ENCODE data around the gene MICALL2.
"Not testable (repeated sequence)": the region's sequence is repeated elsewhere in the genome, so short reads cannot be mapped to it uniquely, and the experiment has no call there.

Gene MICALL2

DNA sequence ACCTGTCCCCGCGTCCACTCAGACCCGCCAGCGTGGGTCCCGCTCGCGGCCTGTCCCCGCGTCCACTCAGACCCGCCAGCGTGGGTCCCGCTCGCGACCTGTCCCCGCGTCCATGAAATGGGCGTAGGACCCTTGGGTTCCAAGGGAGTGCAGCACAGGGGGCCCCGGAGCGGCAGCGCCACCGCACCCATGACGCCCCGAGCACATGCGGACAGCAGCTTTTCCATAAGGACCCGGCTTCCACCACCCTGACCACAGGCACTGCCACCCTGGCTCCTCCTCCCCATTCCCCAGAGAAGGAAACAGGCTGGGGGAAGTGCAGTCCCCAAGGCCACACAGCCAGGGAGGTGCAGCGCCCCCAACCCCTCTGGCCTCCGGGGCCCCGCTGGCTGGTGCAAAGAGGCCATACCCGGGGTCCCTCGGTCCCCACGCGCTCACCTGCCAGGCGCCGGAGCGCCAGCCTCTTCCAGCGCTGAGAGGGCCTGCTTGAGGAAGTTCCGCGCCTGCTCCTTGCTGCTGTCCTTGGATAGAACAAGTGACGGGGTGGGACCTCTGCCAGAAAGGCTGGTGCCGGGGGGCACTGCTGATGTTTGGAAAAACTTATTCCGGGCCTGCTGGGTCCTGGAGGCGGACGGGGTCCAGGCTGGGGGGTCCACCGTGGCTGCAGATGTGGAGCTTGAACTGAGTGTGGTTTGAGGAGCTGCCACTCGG, 14.9 kb downstream of the MICALL2 start:
- TF ChIP-seq, protein P1, sequence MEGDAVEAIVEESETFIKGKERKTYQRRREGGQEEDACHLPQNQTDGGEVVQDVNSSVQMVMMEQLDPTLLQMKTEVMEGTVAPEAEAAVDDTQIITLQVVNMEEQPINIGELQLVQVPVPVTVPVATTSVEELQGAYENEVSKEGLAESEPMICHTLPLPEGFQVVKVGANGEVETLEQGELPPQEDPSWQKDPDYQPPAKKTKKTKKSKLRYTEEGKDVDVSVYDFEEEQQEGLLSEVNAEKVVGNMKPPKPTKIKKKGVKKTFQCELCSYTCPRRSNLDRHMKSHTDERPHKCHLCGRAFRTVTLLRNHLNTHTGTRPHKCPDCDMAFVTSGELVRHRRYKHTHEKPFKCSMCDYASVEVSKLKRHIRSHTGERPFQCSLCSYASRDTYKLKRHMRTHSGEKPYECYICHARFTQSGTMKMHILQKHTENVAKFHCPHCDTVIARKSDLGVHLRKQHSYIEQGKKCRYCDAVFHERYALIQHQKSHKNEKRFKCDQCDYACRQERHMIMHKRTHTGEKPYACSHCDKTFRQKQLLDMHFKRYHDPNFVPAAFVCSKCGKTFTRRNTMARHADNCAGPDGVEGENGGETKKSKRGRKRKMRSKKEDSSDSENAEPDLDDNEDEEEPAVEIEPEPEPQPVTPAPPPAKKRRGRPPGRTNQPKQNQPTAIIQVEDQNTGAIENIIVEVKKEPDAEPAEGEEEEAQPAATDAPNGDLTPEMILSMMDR (IDR thresholded peaks at IDR 0.05) = no peak

DNA sequence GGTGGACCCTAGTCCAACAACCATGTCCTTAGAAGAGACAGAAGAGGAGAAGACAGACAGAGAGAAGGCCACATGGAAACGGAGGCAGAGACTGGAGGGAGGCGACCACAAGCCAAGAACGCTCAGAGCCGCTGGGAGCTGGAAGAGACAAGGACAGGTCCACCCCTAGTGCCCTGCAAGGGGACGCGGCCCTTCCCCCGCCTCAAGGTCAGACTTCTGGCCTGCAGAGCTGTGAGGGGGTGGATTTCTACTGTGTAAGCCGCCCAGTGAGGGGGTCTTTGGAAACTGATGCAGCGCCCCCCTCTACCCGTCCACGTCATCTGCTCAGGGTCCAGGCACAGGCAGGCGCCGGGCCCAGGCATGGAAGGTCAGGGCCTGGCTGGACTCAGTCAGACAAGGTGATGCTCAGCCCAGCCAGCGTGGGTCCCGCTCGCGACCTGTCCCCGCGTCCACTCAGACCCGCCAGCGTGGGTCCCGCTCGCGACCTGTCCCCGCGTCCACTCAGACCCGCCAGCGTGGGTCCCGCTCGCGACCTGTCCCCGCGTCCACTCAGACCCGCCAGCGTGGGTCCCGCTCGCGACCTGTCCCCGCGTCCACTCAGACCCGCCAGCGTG, 15.6 kb downstream of the MICALL2 start:
- H3K4me1 ChIP-seq (ENCODE audit: control insufficient read depth in 1 of 2, insufficient read depth in 1 of 2, low read depth in 1 of 2, low read length in 1 of 2); H3K27ac ChIP-seq; H3K27me3 ChIP-seq; H3K9me3 ChIP-seq; H3K4me3 ChIP-seq (ENCODE audit: low read depth in 1 of 2, low read length in 1 of 2): not testable (repeated sequence)
- peaks cover 32% of the 10 kb centered on the region for H3K36me3 ChIP-seq

More for the DNA sequence above, 14.9 kb downstream of the MICALL2 start:
- Histone ChIP-seq H3K4me1 (ENCODE audit: control insufficient read depth in 1 of 2, insufficient read depth in 1 of 2, low read depth in 1 of 2, low read length in 1 of 2) (no peaks in the 10 kb centered on the region), H3K27ac (no peak overlapping the region), H3K27me3 (no peaks in the 10 kb centered on the region), H3K36me3 (peaks cover 31% of the 10 kb centered on the region), H3K9me3 (no peaks in the 10 kb centered on the region), H3K4me3 (ENCODE audit: low read depth in 1 of 2, low read length in 1 of 2) (no peak overlapping the region)

DNA sequence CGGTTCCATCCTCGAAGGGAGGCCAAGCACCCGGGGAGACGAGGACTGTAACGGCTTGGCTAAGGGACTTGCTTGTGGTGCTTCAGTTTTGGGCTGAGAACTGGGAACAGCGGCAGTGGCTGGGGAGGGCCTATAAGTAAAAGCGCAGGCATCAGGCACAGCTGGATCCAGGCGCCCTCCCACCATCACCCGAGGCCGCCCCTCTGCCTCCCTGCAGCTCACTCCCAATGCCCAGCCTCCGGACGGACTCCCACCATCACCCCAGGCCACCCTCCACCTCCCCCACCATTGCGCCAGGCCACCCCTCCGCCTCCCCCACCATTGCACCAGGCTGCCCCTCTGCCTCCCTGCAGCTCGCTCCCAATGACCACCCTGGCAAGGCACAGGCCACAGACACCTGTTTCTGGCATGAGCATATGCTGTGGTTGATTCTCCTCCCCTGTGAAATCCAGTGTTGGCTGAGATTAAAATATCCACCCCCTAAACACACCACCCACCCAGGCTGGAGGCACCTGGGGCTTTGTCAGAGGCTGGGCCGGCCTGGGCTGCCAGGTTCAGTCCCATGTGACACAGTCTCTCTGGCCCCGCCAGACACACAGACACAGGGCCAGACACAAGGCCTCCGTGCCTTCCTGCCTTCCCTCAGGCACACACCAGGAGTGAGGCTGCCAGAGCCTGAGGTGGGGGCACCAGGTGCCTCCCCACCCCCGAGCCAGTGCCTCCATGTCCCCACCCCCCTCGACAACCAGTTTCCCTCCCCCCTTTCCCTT, 16.7 kb downstream of the MICALL2 start:
- H3K36me3 ChIP-seq = peaks cover 40% of the 10 kb centered on the region
- H3K4me3 ChIP-seq (ENCODE audit: low read depth in 1 of 2, low read length in 1 of 2) = no peak overlapping the region
- no peaks in the 10 kb centered on the region for H3K9me3 ChIP-seq
- no peak overlapping the region for H3K27ac ChIP-seq
- H3K4me1 ChIP-seq (ENCODE audit: control insufficient read depth in 1 of 2, insufficient read depth in 1 of 2, low read depth in 1 of 2, low read length in 1 of 2) = no peaks in the 10 kb centered on the region
- no peaks in the 10 kb centered on the region for H3K27me3 ChIP-seq
- TF ChIP-seq, protein P1 (IDR thresholded peaks at IDR 0.05) = no peak

DNA sequence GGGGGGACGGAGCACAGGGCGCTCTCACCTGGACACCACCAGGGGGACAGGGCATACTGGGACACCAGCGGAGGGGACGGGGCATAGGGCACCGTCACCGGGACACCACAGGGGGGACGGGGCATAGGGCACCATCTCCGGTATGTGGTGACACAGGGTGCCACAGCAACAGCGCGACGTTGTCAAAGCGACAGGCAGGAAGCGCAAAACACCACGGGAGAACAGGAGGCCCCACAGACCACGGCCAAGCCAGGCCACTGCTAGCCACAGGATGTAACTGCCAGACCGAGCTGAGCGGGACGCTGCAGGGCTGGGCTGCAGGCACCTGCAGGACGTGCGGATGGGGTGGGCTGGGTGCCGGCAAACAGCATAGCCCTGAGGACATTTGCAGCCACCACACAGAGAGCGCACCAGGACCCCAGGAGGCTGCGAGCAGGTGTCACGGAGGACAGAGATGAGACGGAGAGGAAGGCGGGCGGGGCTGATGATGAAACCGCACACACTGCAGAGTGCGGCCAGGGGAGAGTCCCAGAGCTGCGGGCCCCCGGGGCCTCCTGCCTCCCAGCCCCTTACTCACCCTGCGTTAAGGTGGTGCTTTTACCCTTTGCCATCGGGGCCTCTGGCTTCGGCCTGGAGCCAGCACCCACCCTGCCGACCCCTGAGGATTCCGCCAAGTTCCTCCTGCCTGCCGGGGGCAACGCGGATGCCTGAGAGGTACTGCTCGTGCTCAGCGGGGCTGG, 17.5 kb downstream of the MICALL2 start:
- Histone ChIP-seq H3K4me1 (ENCODE audit: control insufficient read depth in 1 of 2, insufficient read depth in 1 of 2, low read depth in 1 of 2, low read length in 1 of 2) (no peaks in the 10 kb centered on the region), H3K27ac (no peak overlapping the region), H3K36me3 (peaks cover 48% of the 10 kb centered on the region), H3K9me3 (no peaks in the 10 kb centered on the region), H3K4me3 (ENCODE audit: low read depth in 1 of 2, low read length in 1 of 2) (no peak overlapping the region), H3K27me3 (no peaks in the 10 kb centered on the region)
- TF ChIP-seq, protein P1 (IDR thresholded peaks at IDR 0.05) = no peak

DNA sequence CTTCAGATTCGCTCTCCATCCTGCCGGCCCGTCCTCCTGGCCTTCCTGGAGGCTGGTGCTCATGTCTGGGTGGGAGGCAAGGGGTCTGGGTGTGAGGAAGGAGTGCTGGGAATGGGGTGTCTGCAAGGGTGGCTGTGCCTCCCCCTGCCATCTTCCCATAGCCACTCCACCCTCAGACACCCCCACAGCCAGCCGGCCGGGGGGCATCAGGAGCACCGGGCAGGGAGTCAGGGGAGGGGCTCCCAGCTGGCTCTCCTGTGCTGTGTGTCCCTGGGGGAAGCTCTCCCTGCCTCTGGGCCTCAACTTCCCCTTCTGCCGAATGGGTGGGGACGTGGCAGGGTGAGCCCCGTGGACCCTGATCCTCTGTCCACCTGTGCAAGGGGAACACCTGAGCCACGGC, 18.6 kb downstream of the MICALL2 start:
- peaks cover 51% of the 10 kb centered on the region for H3K36me3 ChIP-seq
- H3K4me3 ChIP-seq (ENCODE audit: low read depth in 1 of 2, low read length in 1 of 2) = no peak overlapping the region
- H3K9me3 ChIP-seq = no peaks in the 10 kb centered on the region
- no peaks in the 10 kb centered on the region for H3K27me3 ChIP-seq
- TF ChIP-seq, protein P1 (IDR thresholded peaks at IDR 0.05) = no peak
- H3K4me1 ChIP-seq (ENCODE audit: control insufficient read depth in 1 of 2, insufficient read depth in 1 of 2, low read depth in 1 of 2, low read length in 1 of 2) = no peaks in the 10 kb centered on the region
- H3K27ac ChIP-seq = no peak overlapping the region
